K562 (cell line): ENCODE data around the gene SOAT1. TPM values are rescaled to one million over a fixed set of nuclear protein-coding genes. Genes with fewer than 3 reads are reported as not detected.

Experiments
- ATAC-seq: fragments of 200-7000 bp; cut with Tn5 transposase; 3 replicates; pipeline ENCODE4 v1.9.1; 2020; ENCODE audit warnings: moderate library complexity
- BruUV-seq: library from RNA; stranded (reverse); fragments of 400-500 nt; replicated peaks from 2 replicates; lab custom pipeline; 2021; lab: Mats Ljungman, UMichigan
- CTCF ChIA-PET: fragments of 300-600 bp; formaldehyde crosslinking; extraction: SDS; loops from one replicate; lab custom pipeline; 2021; ENCODE audit warnings: low intra/inter-chr PET ratio; lab: Yijun Ruan, JAX
- POLR2A ChIA-PET: fragments of 300-600, 350-650 bp; sonication (Branson Sonifier 250); formaldehyde crosslinking; extraction: SDS; loops from one replicate; lab custom pipeline; 2021; ENCODE audit warnings: antibody characterized with exemption, inconsistent platforms; lab: Yijun Ruan, JAX
- DNase-seq, 4 experiments: peaks; one replicate each; pipeline versions ENCODE4 v3.0.0 to v3.0.0-alpha.2; 2011 to 2018; ENCODE audit warnings: low spot score in 3 of 4, mixed read lengths in 3 of 4; ENCODE audit errors: extremely low read depth in 1 of 4
- FAIRE-seq: peaks from 2 replicates; lab custom pipeline; 2011; peaks lifted over from hg19 to GRCh38; lab: Jason Lieb, UNC
- H2AFZ ChIP-seq: 2 replicates; pipeline ENCODE4 v1.6.0; 2011; ENCODE audit warnings: low read depth, low read length, control low read depth, inconsistent platforms
- H3K27ac ChIP-seq: fragments of 200-600 bp; 3 replicates; pipeline ENCODE4 v1.8.0; 2011; ENCODE audit warnings: low read depth, mild to moderate bottlenecking, control low read depth, inconsistent platforms, low read length, moderate library complexity, mixed read lengths; ENCODE audit errors: extremely low read depth
- H3K27me3 ChIP-seq, 2 experiments: fragments of 300-600 bp in 1 of 2; 2 replicates in 1 of 2; 3 replicates in 1 of 2; pipeline versions ENCODE4 v1.6.0 to v1.8.0; 2011; ENCODE audit warnings: inconsistent platforms in 2 of 2, low read length in 2 of 2, mild to moderate bottlenecking in 1 of 2, mixed read lengths in 1 of 2, moderate library complexity in 1 of 2; ENCODE audit not compliant: control insufficient read depth in 2 of 2, insufficient read depth in 2 of 2
- H3K36me3 ChIP-seq: fragments of 300-600 bp; 3 replicates; pipeline ENCODE4 v1.8.0; 2011; ENCODE audit warnings: mild to moderate bottlenecking, low read length, inconsistent platforms; ENCODE audit not compliant: control insufficient read depth, insufficient read depth
- H3K4me1 ChIP-seq, 2 experiments: fragments of 200-600 bp in 1 of 2; replicated peaks in 1 of 2; 2 replicates in 1 of 2; 3 replicates in 1 of 2; pipeline versions ENCODE4 v1.5.1 to v1.8.0; 2011; ENCODE audit warnings: inconsistent platforms in 2 of 2, low read length in 2 of 2, mild to moderate bottlenecking in 1 of 2, mixed read lengths in 1 of 2, moderate library complexity in 1 of 2; ENCODE audit not compliant: control insufficient read depth in 2 of 2, insufficient read depth in 2 of 2
- H3K4me2 ChIP-seq: 2 replicates; pipeline ENCODE4 v1.6.1; 2011; ENCODE audit warnings: low read length, control low read depth, inconsistent platforms, mixed read lengths; ENCODE audit not compliant: insufficient read depth
- H3K4me3 ChIP-seq: fragments of 200-600 bp; sonication (generic), shearing (Covaris generic); 2 replicates; pipeline ENCODE4 v1.5.1; 2016; ENCODE audit warnings: control low read depth, inconsistent platforms
- H3K79me2 ChIP-seq: fragments of 200-600 bp; 3 replicates; pipeline ENCODE4 v1.8.0; 2011; ENCODE audit warnings: low read length, inconsistent platforms; ENCODE audit not compliant: control insufficient read depth, insufficient read depth
- H3K9ac ChIP-seq, 2 experiments: 2 replicates each; pipeline versions ENCODE4 v1.6.0 to v1.6.1; 2011; ENCODE audit warnings: low read depth in 2 of 2, low read length in 2 of 2, control low read depth in 1 of 2, inconsistent platforms in 1 of 2, mild to moderate bottlenecking in 1 of 2, mixed read lengths in 1 of 2; ENCODE audit not compliant: insufficient read depth in 1 of 2
- H3K9me1 ChIP-seq: one replicate; pipeline ENCODE4 v1.6.0; 2011; ENCODE audit warnings: inconsistent platforms, mild to moderate bottlenecking, low read length, moderate library complexity; ENCODE audit not compliant: control insufficient read depth, insufficient read depth
- H3K9me3 ChIP-seq: replicated peaks from 2 replicates; pipeline ENCODE4 v1.5.1; 2011; ENCODE audit warnings: low read depth, low read length, inconsistent platforms; ENCODE audit not compliant: control insufficient read depth, insufficient read depth
- H4K20me1 ChIP-seq: replicated peaks from 2 replicates; pipeline ENCODE4 v1.6.1; 2011; ENCODE audit warnings: low read length, inconsistent platforms, mixed read lengths; ENCODE audit not compliant: control insufficient read depth, insufficient read depth
- ADNP ChIP-seq: fragments of 200-800 bp; sonication (Bioruptor generic); IDR thresholded peaks from 2 replicates; pipeline ENCODE4 v1.6.1; 2016; ENCODE audit warnings: missing genetic modification characterization, missing compliant biosample characterization
- ARID1B ChIP-seq: fragments of 450-650 bp; IDR thresholded peaks from 2 replicates; pipeline ENCODE4 v1.6.1; 2016; ENCODE audit warnings: antibody characterized with exemption, mild to moderate bottlenecking, inconsistent platforms
- ARID2 ChIP-seq: fragments of 450-650 bp; IDR thresholded peaks from 2 replicates; pipeline ENCODE4 v1.6.1; 2017; ENCODE audit warnings: antibody characterized with exemption, mild to moderate bottlenecking
- CBFA2T3 ChIP-seq: fragments of 450-650 bp; IDR thresholded peaks from 2 replicates; pipeline ENCODE4 v1.6.1; 2017
- CHD4 ChIP-seq: fragments of 200-600 bp; sonication (generic); IDR thresholded peaks from 3 replicates; pipeline ENCODE4 v1.6.1; 2012; ENCODE audit warnings: low read depth, mild to moderate bottlenecking, mixed read lengths, low read length, inconsistent platforms; ENCODE audit not compliant: insufficient read depth, insufficient replicate concordance, poor library complexity, severe bottlenecking
- CTBP1 ChIP-seq: fragments of 450-650 bp; IDR thresholded peaks from 2 replicates; pipeline ENCODE4 v1.6.1; 2016; ENCODE audit warnings: borderline replicate concordance
- DPF2 ChIP-seq: fragments of 450-650 bp; IDR thresholded peaks from 2 replicates; pipeline ENCODE4 v1.6.1; 2016
- JUND ChIP-seq, 2 experiments: IDR thresholded peaks; 2 replicates in 1 of 2; 3 replicates in 1 of 2; pipeline ENCODE4 v1.6.1; 2011; ENCODE audit warnings: borderline replicate concordance in 2 of 2, low read depth in 2 of 2, low read length in 2 of 2, improper control_type of control experiment in 1 of 2, missing biosample characterization in 1 of 2, missing genetic modification characterization in 1 of 2, missing genetic modification reagents in 1 of 2
- OTX1 ChIP-seq: fragments of 450-650 bp; formaldehyde crosslinking; IDR thresholded peaks from 2 replicates; pipeline ENCODE4 v1.4.0; 2022; ENCODE audit warnings: mild to moderate bottlenecking
- PHF21A ChIP-seq: fragments of 450-650 bp; IDR thresholded peaks from 2 replicates; pipeline ENCODE4 v1.6.1; 2017; ENCODE audit warnings: low read depth, borderline replicate concordance
- SMARCA4 ChIP-seq: fragments of 450-650 bp; IDR thresholded peaks from 2 replicates; pipeline ENCODE4 v1.6.1; 2016
- TEAD1 ChIP-seq, 2 experiments: fragments of 450-650 bp in 1 of 2; sonication (generic) in 1 of 2; formaldehyde crosslinking; IDR thresholded peaks; 2 replicates each; pipeline versions ENCODE4 v1.4.0 to v1.8.0; 2020 to 2022; ENCODE audit warnings: mild to moderate bottlenecking in 2 of 2, missing genetic modification reagents in 1 of 2
- ZNF143 ChIP-seq: sonication (generic); formaldehyde crosslinking; IDR thresholded peaks from 2 replicates; pipeline ENCODE4 v1.9.0; 2022; ENCODE audit warnings: mild to moderate bottlenecking, missing genetic modification reagents
- ZNF583 ChIP-seq: fragments of 250-450 bp; sonication (Bioruptor Pico); IDR thresholded peaks from 2 replicates; pipeline ENCODE4 v1.4.0; 2020
- ZNF780A ChIP-seq: fragments of 250-450 bp; sonication (Bioruptor Pico); IDR thresholded peaks from 2 replicates; pipeline ENCODE4 v1.5.0; 2021; ENCODE audit warnings: mild to moderate bottlenecking
- WGBS: fragments of 100-300 bp; shearing (Covaris generic); methylation state at CpG from one replicate; pipeline ENCODE4 v1.1.6; 2016; ENCODE audit warnings: low coverage, mixed read lengths; ENCODE audit not compliant: insufficient coverage; ENCODE audit errors: missing lambda C conversion rate; 5-methylcytosine and 5-hydroxymethylcytosine counted together
- in situ Hi-C: fragments of 300-500 bp; cut with MboI; formaldehyde crosslinking; loops from 4 replicates; pipeline ENCODE4 v1.15.0; 2018; ENCODE audit warnings: inconsistent platforms, mixed read lengths
- intact Hi-C: fragments of 100-400 bp; cut with micrococcal nuclease; formaldehyde crosslinking; loops from 2 replicates; pipeline ENCODE4 v1.14.2; 2022
- polyA plus RNA-seq, 8 experiments: library from polyadenylated mRNA; depleted of rRNA in 4 of 8; stranded (reverse) in 5 of 8; unstranded in 3 of 8; fragments of >200 nt; fragmentation: Nextera tagmentation in 2 of 8; fragmentation: Illumina TruSeq in 1 of 8; extraction: Ambion mirVana in 2 of 8; extraction: Trizol in 1 of 8; gene quantifications; 2 replicates each; pipeline versions ENCODE4 v1.2.1 to v1.2.3, GENCODE V29; 2011 to 2014; ENCODE audit warnings: inconsistent platforms in 1 of 8, missing spikeins in 1 of 8
- total RNA-seq, 7 experiments: library from RNA; depleted of rRNA in 6 of 7; stranded (reverse); fragments of >200 nt in 6 of 7; fragmentation: Illumina TruSeq in 2 of 7; extraction: Trizol in 2 of 7; gene quantifications; 2 replicates each; pipeline versions ENCODE4 v1.2.1 to v1.2.3, GENCODE V29; 2011 to 2021; ENCODE audit warnings: low replicate concordance in 1 of 7
- TF ChIP-seq, protein P1 (sequence below): fragments of 250-450 bp; sonication (Bioruptor Pico); IDR thresholded peaks from 2 replicates; pipeline ENCODE4 v1.4.0; 2020; ENCODE audit warnings: mild to moderate bottlenecking
- TF ChIP-seq, protein P2 (sequence below): fragments of 450-650 bp; IDR thresholded peaks from 2 replicates; pipeline ENCODE4 v1.6.1; 2016; ENCODE audit warnings: borderline replicate concordance
- TF ChIP-seq, protein P3 (sequence below), 2 experiments: fragments of 450-650 bp; IDR thresholded peaks; 2 replicates each; pipeline ENCODE4 v1.6.1; 2016

The SOAT1 gene
- total and polyA plus RNA-seq, 9 of the 15 experiments (the other 6 are each of a cell fraction or from before 2014, with no cell fraction given) = 5.5 to 29.1 (median 17.3) TPM

DNA sequence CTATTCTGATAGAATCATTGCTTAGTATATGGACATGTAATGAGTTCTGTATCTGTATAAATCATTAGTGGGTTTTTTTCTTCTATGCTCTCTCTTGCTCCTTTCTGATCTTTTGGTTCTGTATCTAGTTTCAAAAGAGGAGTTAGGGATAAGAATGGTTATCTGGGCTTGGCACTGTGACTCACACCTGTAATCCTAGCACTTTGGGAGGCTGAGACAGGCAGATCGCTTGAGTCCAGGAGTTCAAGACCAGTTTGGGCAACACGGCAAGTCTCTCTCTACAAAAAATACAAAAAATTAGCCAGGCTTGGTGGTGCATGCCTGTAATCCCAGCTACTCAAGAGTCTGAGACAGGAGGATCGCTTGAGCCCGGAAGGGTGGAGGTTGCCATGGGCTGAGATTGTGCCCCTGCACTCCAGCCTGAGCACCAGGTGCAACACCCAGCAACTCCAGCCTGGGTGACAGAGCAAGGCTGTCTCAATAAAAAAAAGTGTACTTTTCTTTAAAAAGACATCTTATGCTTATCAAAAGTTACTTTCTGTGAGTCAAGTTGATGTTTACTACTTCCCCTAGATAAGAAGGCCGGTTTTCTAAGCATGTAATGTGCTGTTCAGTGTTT is 44.5 kb downstream of the SOAT1 start:
- Histone ChIP-seq H4K20me1 (no peaks in the 10 kb centered on the region), H3K27ac (no peak overlapping the region), H3K27me3 (no peaks in the 10 kb centered on the region), H3K4me2 (no peak overlapping the region), H3K9ac (peak overlapping the region in 1 of 2 experiments; percentile 81; a peak in 2 of 4 replicates), H3K79me2 (no peaks in the 10 kb centered on the region), H3K9me1 (no peaks in the 10 kb centered on the region), H3K4me3 (no peak overlapping the region), H3K36me3 (peaks cover 20% of the 10 kb centered on the region; the same call in 2 of the 3 replicates), H3K4me1 (peaks cover 3 to 7% of the 10 kb centered on the region in 2 experiments; a peak in 3 of 5 replicates), H3K9me3 (no peaks in the 10 kb centered on the region), H2AFZ (no peak overlapping the region)
- ChIA-PET POLR2A (interaction anchor here (0.6 to 1.0 kb wide), 2 partner anchors 10 to 12 kb away, joined by 3 read pairs; no protein-coding TSS in a partner anchor), CTCF (no interaction called here)
- no TSS peak for BruUV-seq
- in situ Hi-C loops = no loop called here
- WGBS = 35% methylated on average over 5 of the region's 5 CpGs
- DNase-seq (no peak), FAIRE-seq (no peak), ATAC-seq (peak; percentile 69)
- intact Hi-C loops = no loop called here
- no peak for TF ChIP-seq ZNF583 (CRISPR knock-in tag)
- 0 out of 2 replicates have a peak, but pooled peaks have one; percentile 23 for TF ChIP-seq JUND (IDR thresholded peaks at IDR 0.05; ENCODE audit: borderline replicate concordance, low read depth, low read length)
- TF ChIP-seq JUND (tag; IDR thresholded peaks at IDR 0.05; ENCODE audit: borderline replicate concordance, low read depth, low read length) = no peak
- TF ChIP-seq PHF21A = no peak
- no peak for TF ChIP-seq CHD4
- TF ChIP-seq CTBP1 = no peak
- peak; percentile 36; the same call in 1 of the 2 replicates for TF ChIP-seq CBFA2T3
- TF ChIP-seq, protein P1, sequence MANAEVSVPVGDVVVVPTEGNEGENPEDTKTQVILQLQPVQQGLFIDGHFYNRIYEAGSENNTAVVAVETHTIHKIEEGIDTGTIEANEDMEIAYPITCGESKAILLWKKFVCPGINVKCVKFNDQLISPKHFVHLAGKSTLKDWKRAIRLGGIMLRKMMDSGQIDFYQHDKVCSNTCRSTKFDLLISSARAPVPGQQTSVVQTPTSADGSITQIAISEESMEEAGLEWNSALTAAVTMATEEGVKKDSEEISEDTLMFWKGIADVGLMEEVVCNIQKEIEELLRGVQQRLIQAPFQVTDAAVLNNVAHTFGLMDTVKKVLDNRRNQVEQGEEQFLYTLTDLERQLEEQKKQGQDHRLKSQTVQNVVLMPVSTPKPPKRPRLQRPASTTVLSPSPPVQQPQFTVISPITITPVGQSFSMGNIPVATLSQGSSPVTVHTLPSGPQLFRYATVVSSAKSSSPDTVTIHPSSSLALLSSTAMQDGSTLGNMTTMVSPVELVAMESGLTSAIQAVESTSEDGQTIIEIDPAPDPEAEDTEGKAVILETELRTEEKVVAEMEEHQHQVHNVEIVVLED (CRISPR knock-in tag) = no peak
- no peak for TF ChIP-seq ZNF780A (CRISPR knock-in tag)
- TF ChIP-seq ZNF143 (CRISPR knock-in tag) = no peak
- TF ChIP-seq DPF2 = peak; percentile 43; the same call in 1 of the 2 replicates
- TF ChIP-seq TEAD1 (CRISPR knock-in tag; IDR thresholded peaks at IDR 0.05) = no peak
- TF ChIP-seq ADNP (tag) = 0 out of 2 replicates have a peak, but pooled peaks have one; percentile 34
- TF ChIP-seq, protein P2, sequence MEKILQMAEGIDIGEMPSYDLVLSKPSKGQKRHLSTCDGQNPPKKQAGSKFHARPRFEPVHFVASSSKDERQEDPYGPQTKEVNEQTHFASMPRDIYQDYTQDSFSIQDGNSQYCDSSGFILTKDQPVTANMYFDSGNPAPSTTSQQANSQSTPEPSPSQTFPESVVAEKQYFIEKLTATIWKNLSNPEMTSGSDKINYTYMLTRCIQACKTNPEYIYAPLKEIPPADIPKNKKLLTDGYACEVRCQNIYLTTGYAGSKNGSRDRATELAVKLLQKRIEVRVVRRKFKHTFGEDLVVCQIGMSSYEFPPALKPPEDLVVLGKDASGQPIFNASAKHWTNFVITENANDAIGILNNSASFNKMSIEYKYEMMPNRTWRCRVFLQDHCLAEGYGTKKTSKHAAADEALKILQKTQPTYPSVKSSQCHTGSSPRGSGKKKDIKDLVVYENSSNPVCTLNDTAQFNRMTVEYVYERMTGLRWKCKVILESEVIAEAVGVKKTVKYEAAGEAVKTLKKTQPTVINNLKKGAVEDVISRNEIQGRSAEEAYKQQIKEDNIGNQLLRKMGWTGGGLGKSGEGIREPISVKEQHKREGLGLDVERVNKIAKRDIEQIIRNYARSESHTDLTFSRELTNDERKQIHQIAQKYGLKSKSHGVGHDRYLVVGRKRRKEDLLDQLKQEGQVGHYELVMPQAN = no peak
- TF ChIP-seq OTX1 (CRISPR knock-in tag) = no peak
- TF ChIP-seq, protein P3, sequence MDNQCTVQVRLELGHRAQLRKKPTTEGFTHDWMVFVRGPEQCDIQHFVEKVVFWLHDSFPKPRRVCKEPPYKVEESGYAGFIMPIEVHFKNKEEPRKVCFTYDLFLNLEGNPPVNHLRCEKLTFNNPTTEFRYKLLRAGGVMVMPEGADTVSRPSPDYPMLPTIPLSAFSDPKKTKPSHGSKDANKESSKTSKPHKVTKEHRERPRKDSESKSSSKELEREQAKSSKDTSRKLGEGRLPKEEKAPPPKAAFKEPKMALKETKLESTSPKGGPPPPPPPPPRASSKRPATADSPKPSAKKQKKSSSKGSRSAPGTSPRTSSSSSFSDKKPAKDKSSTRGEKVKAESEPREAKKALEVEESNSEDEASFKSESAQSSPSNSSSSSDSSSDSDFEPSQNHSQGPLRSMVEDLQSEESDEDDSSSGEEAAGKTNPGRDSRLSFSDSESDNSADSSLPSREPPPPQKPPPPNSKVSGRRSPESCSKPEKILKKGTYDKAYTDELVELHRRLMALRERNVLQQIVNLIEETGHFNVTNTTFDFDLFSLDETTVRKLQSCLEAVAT (IDR thresholded peaks at IDR 0.05) = no peak
- TF ChIP-seq ARID1B = peak; percentile 42; the same call in 1 of the 2 replicates
- no peak for TF ChIP-seq ARID2
- 0 out of 2 replicates have a peak, but pooled peaks have one; percentile 16 for TF ChIP-seq SMARCA4
